GM23248 (cell line): Measurements from ENCODE around the gene SCCPDH.

Experiments
- EZH2 ChIP-seq: fragments of 200-600 bp; sonication (generic); IDR thresholded peaks from 2 replicates; pipeline ENCODE4 v1.6.1; 2018; ENCODE audit warnings: antibody characterized with exemption, mild to moderate bottlenecking; ENCODE audit not compliant: insufficient read depth, poor library complexity, severe bottlenecking
- EZH2phosphoT487 ChIP-seq: fragments of 200-600 bp; sonication (generic); IDR thresholded peaks from 2 replicates; pipeline ENCODE4 v1.6.1; 2018; ENCODE audit warnings: antibody characterized with exemption, moderate library complexity, mild to moderate bottlenecking, low read depth; ENCODE audit not compliant: insufficient read depth

DNA sequence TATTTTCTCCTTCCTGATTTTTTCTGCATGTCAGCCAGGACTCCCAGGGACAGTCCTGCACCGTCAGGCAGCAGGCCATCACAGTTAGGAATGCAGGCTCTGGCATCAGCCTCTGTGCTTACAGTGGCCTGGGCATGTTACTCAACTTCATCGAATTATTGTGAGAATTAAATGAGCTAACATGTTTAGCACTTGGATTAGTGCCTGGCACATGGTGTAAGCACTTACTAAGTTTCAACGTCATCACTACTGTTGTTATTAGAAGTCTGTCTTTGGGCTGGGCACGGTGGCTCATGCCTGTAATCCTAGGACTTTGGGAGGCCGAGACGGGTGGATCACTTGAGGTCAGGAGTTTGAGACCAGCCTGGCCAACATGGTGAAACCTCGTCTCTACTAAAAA, 45.1 kb downstream of the SCCPDH start:
- TF ChIP-seq EZH2phosphoT487, result no peak
- no peak for TF ChIP-seq EZH2
